VCaP (cell line): ENCODE measurements around the gene DCAF5.

Source experiments
- H3K27ac ChIP-seq: fragments of 450-650 bp; 2 replicates; pipeline ENCODE4 v1.5.1; 2017
- TF ChIP-seq, protein P1 (sequence below): fragments of 450-650 bp; conservative IDR thresholded peaks from 2 replicates; pipeline ENCODE4 v1.5.1; 2017; ENCODE audit warnings: mild to moderate bottlenecking, moderate library complexity

Gene DCAF5

DNA sequence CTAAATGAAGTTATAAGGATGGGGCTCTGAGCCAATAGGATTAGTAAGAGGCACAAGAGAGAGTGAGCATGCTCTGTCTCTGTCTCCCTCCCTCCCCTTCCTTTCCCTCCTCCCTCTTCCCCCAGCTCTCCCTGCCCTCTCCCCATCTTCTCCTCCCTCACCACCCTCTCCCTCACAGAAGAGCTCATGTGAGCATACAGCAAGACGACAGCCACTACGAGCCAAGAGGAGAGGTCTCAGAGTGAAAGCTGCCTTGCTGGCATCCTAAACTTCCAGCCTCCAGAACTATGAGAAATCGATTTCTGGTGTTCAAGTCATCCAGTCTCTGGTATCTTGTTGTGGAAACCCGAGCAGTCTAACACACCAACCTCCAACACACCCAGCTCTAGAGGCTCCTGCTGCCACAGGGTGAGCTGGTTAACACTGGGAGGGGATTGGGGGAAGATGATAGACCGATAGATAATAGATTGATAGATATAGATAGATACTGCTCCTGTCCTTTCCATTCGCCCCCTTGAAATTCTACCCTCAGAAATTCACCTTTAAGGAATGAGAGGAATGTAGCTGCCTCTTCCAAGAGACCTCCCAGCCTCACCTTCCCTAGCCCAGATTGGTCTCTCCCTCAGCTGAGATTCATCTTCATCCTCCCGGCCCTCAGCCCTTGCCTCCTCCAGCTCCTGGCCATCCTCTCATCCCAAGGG is 148.0 kb downstream of the DCAF5 start:
- H3K27ac ChIP-seq = no peak overlapping the region
- TF ChIP-seq, protein P1, sequence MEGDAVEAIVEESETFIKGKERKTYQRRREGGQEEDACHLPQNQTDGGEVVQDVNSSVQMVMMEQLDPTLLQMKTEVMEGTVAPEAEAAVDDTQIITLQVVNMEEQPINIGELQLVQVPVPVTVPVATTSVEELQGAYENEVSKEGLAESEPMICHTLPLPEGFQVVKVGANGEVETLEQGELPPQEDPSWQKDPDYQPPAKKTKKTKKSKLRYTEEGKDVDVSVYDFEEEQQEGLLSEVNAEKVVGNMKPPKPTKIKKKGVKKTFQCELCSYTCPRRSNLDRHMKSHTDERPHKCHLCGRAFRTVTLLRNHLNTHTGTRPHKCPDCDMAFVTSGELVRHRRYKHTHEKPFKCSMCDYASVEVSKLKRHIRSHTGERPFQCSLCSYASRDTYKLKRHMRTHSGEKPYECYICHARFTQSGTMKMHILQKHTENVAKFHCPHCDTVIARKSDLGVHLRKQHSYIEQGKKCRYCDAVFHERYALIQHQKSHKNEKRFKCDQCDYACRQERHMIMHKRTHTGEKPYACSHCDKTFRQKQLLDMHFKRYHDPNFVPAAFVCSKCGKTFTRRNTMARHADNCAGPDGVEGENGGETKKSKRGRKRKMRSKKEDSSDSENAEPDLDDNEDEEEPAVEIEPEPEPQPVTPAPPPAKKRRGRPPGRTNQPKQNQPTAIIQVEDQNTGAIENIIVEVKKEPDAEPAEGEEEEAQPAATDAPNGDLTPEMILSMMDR = no peak

DNA sequence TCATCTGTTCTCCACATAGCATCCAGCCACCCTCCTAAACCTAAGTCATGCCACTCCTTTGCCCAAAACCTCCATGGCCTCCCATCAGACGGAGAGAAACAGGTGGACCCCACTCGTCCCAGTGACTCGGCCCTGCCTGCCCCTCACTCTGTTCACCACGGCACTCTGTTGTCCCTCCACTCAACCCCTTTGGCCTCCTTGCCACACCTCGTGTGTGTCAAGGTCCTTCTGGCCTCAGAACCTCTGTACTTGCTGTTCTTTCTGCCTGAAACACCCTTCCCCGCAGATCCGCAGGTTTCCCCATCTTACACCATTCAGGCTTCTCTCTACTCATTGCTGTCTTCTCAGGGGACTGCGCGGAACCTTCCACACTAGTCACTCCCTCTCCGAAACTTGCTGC is 149.3 kb downstream of the DCAF5 start:
- no peak overlapping the region for H3K27ac ChIP-seq
- TF ChIP-seq, protein P1 = no peak

DNA sequence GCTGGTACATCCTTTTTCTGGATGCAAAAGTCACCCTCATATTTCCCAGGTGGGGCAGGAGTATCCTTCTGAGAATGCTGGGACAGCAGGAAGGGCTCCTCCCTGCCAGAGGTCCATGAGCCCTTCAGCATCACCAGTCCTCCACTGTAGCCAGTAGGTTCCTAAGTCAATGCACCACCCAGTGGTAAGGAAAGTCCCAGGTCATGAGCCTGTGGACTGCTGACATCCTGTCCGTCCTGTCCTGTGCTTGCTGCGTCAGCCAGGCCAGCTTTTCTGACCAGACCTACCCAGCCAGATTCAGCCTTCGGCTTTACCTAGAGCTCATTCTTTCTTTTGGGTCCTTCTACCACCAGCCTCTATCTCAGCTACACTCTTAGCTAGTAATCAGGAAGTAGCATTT is 150.8 kb downstream of the DCAF5 start:
- TF ChIP-seq, protein P1 = no peak; the same call in 1 of the 2 replicates
- H3K27ac ChIP-seq = no peak overlapping the region

DNA sequence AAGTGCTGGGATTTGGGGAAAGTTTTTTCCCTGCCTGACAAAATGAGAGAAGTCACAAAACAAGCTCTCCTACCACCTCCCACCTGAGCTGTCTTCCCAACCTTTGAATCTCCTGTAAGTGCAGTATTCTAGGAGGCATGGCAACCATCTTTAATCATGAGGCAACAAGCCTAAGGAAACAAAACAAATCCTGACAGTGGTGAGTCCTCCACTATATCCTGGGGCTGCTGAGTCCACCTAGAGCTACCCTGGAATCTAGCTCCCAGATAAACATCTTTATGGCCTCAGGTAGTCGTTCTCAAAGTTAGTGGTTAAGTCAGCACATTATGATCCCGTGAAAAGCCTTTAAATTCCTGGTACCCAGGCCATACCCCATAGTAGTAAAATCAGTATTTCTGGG is 151.5 kb downstream of the DCAF5 start:
- TF ChIP-seq, protein P1 = no peak
- no peak overlapping the region for H3K27ac ChIP-seq
